Raji (cell line): ENCODE data around the gene DSCAM.

Source experiments
- POLR2A ChIP-seq: IDR thresholded peaks from 2 replicates; pipeline ENCODE4 v1.6.1; 2011; ENCODE audit warnings: low read depth, low read length, control low read depth; ENCODE audit not compliant: insufficient read depth

The DSCAM gene

DNA sequence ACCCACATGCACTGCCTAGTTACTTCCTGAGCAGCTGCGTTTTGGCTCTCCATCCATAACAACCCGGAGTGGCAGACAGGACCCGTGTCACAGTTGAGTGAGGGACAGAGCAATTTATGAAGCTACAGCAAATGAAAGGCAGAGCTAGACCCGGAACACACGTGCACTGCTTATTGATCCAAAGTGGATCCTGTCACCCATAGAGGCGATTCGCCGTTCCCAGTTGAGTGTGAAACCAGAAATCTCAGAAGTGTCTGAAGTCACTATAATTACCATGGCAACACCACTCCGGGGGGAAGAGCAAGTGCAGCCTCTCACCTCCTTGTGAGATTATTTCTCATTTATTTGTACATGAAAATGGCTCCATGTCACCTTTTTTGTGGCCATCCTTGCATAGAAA, 365.2 kb downstream of the DSCAM start:
- TF ChIP-seq POLR2A, result no peak

- TF ChIP-seq POLR2A, result no peak
Observed at GRCh38 chr21:40474513-40474912, 372.4 kb downstream of the DSCAM start.

- no peak for TF ChIP-seq POLR2A
Observed at GRCh38 chr21:40472013-40472412, 374.9 kb downstream of the DSCAM start.

- TF ChIP-seq POLR2A, result no peak
Observed at GRCh38 chr21:40471103-40471502, 375.9 kb downstream of the DSCAM start.

DNA sequence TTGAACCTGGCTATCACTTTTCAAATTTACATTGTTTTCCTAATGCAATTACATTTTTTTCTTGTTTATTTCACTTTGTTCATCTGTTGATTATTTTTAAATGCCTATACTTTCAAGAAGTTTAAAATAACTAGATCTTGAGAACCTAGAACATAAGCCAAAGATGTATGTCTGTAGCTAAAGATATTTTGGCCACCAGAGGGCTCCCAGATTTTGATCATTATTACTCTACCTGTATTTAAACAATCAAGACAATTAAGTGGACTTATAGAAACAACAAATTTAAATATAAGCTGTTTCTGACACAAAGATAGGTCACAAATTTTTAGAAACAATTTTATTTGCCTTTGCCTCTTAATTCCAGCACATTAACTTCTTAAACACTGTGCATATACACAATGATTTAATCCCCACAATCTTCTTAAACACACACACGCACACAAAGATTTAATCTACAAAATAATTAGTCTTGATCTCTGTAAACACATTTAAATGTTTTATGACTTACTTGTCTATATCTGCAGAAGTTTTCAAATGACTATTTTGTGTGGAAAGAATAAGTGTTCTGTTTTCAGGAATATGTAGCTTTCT, 380.0 kb downstream of the DSCAM start:
- no peak for TF ChIP-seq POLR2A

- no peak for TF ChIP-seq POLR2A
Observed at GRCh38 chr21:40465382-40465781, 381.6 kb downstream of the DSCAM start.

DNA sequence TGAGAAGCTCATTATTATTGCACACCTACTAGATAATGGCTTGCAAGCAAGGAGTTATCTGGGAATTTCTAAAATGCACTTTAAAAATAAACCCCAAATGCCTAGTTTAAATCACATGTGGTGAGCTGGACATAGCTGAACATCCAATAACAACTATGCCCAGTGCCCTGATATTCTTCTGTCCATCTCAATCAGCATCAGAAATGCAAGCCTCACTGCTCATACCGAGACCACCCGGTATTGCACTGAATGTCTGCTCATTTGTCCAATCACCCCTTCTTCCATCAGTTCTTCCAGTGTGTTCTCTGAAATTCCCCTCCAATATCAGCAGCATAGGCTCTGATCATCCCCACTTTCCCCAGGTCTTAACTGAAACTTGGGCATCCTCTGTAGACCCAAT, 383.8 kb downstream of the DSCAM start:
- TF ChIP-seq POLR2A, result no peak

GRCh38 chr21:40461008-40461407, 385.9 kb downstream of the DSCAM start:
- TF ChIP-seq POLR2A, result no peak

GRCh38 chr21:40457741-40458140, 389.2 kb downstream of the DSCAM start:
- no peak for TF ChIP-seq POLR2A

- TF ChIP-seq POLR2A, result no peak
Observed at GRCh38 chr21:40454057-40454456, 392.9 kb downstream of the DSCAM start.

DNA sequence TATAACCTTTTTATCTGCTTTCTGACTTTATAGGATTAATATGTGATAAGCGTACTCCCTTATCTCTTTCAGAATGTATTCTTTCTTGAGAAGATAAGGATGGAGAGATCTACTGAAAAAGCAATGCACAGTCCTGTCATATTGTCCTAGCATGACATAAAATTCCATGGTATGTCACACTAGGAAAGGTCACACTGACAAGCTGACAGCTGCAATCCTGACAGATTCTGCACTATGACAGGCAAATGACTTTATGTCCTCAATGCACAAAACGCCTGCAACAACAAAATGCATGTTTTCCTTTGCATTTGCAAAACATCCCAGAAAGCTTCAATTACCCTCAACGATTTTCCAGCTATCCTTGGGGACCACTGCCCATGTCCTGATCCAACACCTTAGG, 393.8 kb downstream of the DSCAM start:
- TF ChIP-seq POLR2A, result no peak

DNA sequence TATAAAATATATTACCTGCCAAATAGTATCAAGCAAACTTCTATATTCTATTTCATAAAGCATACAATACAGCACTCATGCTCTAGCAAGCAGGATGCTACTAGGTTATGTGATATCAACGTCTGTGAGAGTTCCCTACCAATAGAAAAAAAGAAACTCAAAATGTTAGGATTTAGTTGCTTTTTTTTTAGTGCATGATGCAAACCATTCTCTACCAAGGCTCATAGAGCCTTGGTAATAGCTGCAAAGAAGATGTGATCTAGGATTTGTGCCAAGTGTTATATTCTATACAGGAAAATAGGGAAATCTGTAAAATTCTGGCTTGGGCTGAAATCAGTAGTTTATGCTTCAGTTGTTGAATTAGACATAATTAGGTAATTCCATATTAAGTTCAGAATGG, 394.4 kb downstream of the DSCAM start:
- TF ChIP-seq POLR2A, result no peak

GRCh38 chr21:40447016-40447415, 399.9 kb downstream of the DSCAM start:
- no peak for TF ChIP-seq POLR2A

- TF ChIP-seq POLR2A, result no peak
Observed at GRCh38 chr21:40445349-40445921, 401.5 kb downstream of the DSCAM start.

- TF ChIP-seq POLR2A, result no peak
Observed at GRCh38 chr21:40438616-40439015, 408.3 kb downstream of the DSCAM start.

- no peak for TF ChIP-seq POLR2A
Observed at GRCh38 chr21:40436261-40436660, 410.7 kb downstream of the DSCAM start.

- TF ChIP-seq POLR2A, result no peak
Observed at GRCh38 chr21:40433538-40433937, 413.4 kb downstream of the DSCAM start.
